GM19043 (cell line): ENCODE measurements around the gene SLC35D2.
A peak's percentile ranks its signal among the peaks of the same experiment; 100 is the strongest.
"Not testable (repeated sequence)": the region's sequence is repeated elsewhere in the genome, so short reads cannot be mapped to it uniquely, and the experiment has no call there.

ENCODE experiments used
- ATAC-seq: cut with Tn5 transposase; IDR thresholded peaks from one replicate; pipeline ENCODE4 v1.9.1; 2021; ENCODE audit warnings: low read depth; ENCODE audit not compliant: unreplicated experiment

Gene SLC35D2

GRCh38 chr9:96400132-96400910, 16.8 kb upstream of the SLC35D2 start:
- no peak for ATAC-seq

DNA sequence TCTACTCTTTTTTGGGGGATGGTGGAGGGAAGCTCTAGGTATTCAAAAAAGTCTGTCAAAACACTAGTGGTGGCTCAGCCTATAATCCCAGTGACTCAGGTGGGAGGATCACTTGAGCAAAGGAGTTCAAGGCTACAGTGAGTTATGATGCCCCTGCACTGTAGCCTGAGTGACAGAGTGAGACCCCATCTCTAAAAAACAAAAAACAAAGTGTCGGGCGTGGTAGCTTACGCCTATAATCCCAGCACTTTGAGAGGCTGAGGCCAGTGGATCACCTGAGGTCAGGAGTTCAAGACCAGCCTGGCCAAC, 15.8 kb upstream of the SLC35D2 start:
- no peak for ATAC-seq

- peak; percentile 63 for ATAC-seq
Measured at GRCh38 chr9:96398582-96399324, 15.2 kb upstream of the SLC35D2 start.

GRCh38 chr9:96395964-96396363, 12.5 kb upstream of the SLC35D2 start:
- ATAC-seq: no peak

GRCh38 chr9:96394832-96395496, 11.5 kb upstream of the SLC35D2 start:
- ATAC-seq: no peak

GRCh38 chr9:96392263-96392662, 8.8 kb upstream of the SLC35D2 start:
- ATAC-seq: no peak

DNA sequence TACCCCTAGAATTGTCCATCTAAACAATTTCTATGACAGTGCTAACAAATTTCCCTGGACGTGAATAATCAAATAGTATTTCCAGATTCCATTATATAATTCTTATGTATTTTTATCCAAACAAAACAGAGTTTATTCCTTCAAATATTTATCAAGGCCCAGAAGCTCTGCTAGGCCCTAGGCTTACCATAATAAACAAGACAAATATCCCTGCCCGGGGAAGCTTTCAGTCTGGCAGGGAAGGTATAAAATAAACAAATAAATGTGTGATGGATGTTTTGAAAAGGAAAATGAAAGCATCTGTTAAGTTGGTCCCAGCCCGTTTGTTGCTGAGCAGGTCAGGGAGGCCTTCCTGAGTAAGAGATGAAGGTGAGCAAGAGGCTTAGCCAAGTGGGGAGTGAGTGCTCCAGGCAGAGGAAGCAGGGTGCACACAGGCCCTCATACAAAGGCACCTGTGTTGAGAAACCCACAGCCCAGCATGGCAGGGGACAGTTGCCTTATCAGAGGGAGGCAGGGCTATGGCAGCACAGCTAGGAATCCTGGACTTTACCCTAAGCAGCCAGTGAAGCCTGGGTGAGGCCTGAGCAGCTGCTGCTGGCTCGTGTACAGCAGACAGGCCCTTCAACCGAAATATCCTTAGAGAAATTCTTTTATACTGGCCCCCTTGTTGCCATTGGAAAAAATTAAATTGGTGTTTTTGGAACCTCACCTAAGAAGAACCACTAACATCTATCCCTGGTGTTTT, 7.7 kb upstream of the SLC35D2 start:
- no peak for ATAC-seq

GRCh38 chr9:96388144-96388543, 4.6 kb upstream of the SLC35D2 start:
- no peak for ATAC-seq

GRCh38 chr9:96386157-96386556, 2.6 kb upstream of the SLC35D2 start:
- no peak for ATAC-seq

GRCh38 chr9:96382839-96383164, 709 bp downstream of the SLC35D2 start:
- no peak for ATAC-seq

GRCh38 chr9:96382175-96382574, 1.3 kb downstream of the SLC35D2 start:
- ATAC-seq: no peak

- no peak for ATAC-seq
Measured at GRCh38 chr9:96381696-96382095, 1.8 kb downstream of the SLC35D2 start.

- ATAC-seq: no peak
Measured at GRCh38 chr9:96381125-96381524, 2.4 kb downstream of the SLC35D2 start.

GRCh38 chr9:96379461-96379860, 4.0 kb downstream of the SLC35D2 start:
- no peak for ATAC-seq

GRCh38 chr9:96378187-96378586, 5.3 kb downstream of the SLC35D2 start:
- ATAC-seq: no peak

DNA sequence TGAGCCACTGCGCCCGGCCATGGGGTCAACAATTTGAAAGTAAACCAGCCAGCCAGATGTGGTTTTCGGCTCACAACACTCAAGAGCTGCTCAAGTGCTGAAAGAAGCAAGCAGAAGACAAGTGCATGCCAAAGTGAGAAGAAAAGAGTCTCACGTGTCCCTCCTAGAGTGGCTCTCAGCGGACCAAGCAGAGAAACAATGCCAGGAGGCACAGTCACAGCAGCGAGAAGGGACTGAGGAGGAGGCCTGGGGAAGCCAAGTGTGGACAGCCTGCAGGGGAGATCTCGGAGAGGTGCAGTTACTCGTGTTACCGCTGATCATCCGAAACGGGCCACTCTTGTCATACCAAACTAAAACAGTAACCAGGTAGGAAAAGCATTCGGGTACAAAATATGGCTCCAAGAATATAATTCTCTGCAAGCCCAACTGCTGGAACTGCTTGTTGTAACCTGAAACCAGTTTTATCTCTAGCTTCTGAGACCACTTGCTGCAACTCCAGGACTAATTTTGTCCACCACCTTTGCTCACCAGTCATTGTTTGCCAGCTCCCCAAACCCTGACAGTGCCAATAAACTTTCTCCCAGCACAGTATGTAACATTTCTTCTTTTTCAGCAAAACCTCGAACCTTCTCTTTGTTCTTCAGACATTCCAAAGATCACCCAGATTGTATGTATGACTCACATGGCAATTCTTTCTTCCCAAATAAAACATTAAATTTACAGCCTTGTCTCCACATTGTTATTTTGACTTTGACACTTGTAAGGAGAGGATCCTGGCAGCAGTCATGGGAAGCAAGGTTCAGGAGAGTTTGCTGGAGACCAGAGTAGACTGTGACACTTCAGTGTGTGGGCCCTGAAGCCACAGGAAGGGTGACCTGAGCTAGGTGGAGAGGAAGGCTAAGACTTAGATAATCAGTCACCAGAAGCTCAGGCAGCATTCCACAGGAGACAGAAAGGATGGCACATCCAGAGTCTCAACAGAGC, 6.3 kb downstream of the SLC35D2 start:
- no peak for ATAC-seq

GRCh38 chr9:96375507-96375906, 8.0 kb downstream of the SLC35D2 start:
- ATAC-seq: not testable (repeated sequence)

- ATAC-seq: no peak
Measured at GRCh38 chr9:96367943-96368342, 15.6 kb downstream of the SLC35D2 start.

DNA sequence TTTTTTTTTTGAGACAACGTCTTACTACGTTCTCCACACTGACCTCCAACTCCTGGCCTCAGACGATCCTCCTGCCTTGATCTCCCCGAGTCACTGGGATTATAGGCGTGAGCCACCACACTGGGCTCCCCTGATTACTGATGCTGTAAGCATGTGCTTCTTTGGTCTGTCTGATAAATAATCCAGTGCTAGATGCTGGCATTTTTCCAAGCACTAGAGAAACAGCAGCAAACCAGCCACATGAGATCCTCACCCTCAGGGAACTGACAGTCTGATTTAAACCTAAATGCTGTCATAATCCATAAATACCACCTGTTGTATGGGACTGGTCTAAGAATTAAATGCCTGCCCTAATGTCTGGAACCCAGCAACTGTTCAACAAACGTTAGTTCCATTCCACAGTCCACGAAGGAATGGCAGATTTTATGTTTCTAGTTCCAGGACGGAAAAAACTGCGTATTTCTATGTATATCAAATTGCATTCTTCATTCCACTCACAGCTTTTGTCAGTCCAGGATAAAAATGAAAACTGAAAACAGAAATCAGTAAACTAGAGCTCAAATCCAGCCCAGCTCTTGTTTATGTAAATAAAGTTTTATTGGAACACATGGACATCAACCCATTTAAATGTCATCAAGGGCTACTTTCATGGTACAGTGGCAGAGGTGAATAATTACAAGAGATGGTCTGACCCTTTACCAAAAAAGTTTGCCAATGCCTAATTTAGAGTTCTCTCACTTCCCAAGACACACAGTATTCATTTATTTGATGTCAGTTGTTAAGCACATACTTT, 20.1 kb downstream of the SLC35D2 start:
- no peak for ATAC-seq
